Activated B cell treated with CpG ODN at 0.5 μM for 24 hours (primary cell): ENCODE measurements around the gene NUP50. TPM values are rescaled to one million over a fixed set of nuclear protein-coding genes. Genes with fewer than 3 reads are reported as not detected.

ENCODE experiments used
- ATAC-seq: fragments of 200-7000 bp; cut with Tn5 transposase; one replicate; pipeline ENCODE4 v1.10.0; 2021; ENCODE audit warnings: low read depth, mild to moderate bottlenecking, moderate library complexity
- CTCF ChIA-PET: fragments of 350-600 bp; sonication (Branson Sonifier 250); formaldehyde crosslinking; loops from one replicate; lab custom pipeline; 2021; ENCODE audit warnings: antibody characterized with exemption; lab: Charles Lee
- POLR2A ChIA-PET: fragments of 350-600 bp; sonication (Branson Sonifier 250); formaldehyde crosslinking; loops from one replicate; lab custom pipeline; 2021; ENCODE audit warnings: antibody characterized with exemption; lab: Charles Lee
- DNase-seq: peaks from one replicate; pipeline ENCODE4 v3.0.0; 2022
- H3K27ac Mint-ChIP-seq: one replicate; pipeline ENCODE4 v1.8.0; 2020; ENCODE audit warnings: mixed read lengths
- H3K27me3 Mint-ChIP-seq: one replicate; pipeline ENCODE4 v1.8.0; 2021; ENCODE audit warnings: mixed read lengths
- H3K36me3 Mint-ChIP-seq: one replicate; pipeline ENCODE4 v1.8.0; 2021; ENCODE audit warnings: low read depth, mixed read lengths
- H3K4me1 Mint-ChIP-seq: one replicate; pipeline ENCODE4 v1.8.0; 2021; ENCODE audit warnings: mixed read lengths
- H3K4me3 Mint-ChIP-seq: one replicate; pipeline ENCODE4 v1.8.0; 2020; ENCODE audit warnings: mild to moderate bottlenecking, mixed read lengths
- H3K9me3 Mint-ChIP-seq: one replicate; pipeline ENCODE4 v1.8.0; 2020; ENCODE audit warnings: mixed read lengths
- CTCF ChIP-seq: fragments of 200-600 bp; IDR thresholded peaks from one replicate; pipeline ENCODE4 v1.8.0; 2022; ENCODE audit warnings: antibody characterized with exemption, mild to moderate bottlenecking
- intact Hi-C: fragments of 100-400 bp; cut with micrococcal nuclease; formaldehyde crosslinking; loops from one replicate; pipeline ENCODE4 v1.15.1; 2024
- total RNA-seq: library from RNA; stranded (reverse); gene quantifications from 2 replicates; pipeline ENCODE4 v1.2.3, GENCODE V29; 2022

The NUP50 gene
- total RNA-seq, 1 donor from 2014 or later, result 112 TPM

- POLR2A ChIA-PET, result no interaction called here
- intact Hi-C loops, result no loop called here
- Mint-ChIP-seq H3K36me3 (peaks cover 27% of the 10 kb centered on the region), H3K4me1 (peaks cover 16% of the 10 kb centered on the region), H3K4me3 (no peak overlapping the region), H3K27ac (no peak overlapping the region), H3K27me3 (no peaks in the 10 kb centered on the region), H3K9me3 (no peaks in the 10 kb centered on the region)
- no peak for ATAC-seq
- no peak for DNase-seq
- no peak for TF ChIP-seq CTCF
- CTCF ChIA-PET, result no interaction called here
These were observed 5.8 kb upstream of the NUP50 start for GRCh38 chr22:45157907-45158306.

GRCh38 chr22:45159652-45160462 lies 3.9 kb upstream of the NUP50 start:
- H3K4me1 Mint-ChIP-seq, result peaks cover 23% of the 10 kb centered on the region
- ChIA-PET POLR2A (no interaction called here), CTCF (no interaction called here)
- H3K27ac Mint-ChIP-seq, result no peak overlapping the region
- H3K36me3 Mint-ChIP-seq, result peaks cover 34% of the 10 kb centered on the region
- H3K9me3 Mint-ChIP-seq, result no peaks in the 10 kb centered on the region
- H3K27me3 Mint-ChIP-seq, result no peaks in the 10 kb centered on the region
- H3K4me3 Mint-ChIP-seq, result no peak overlapping the region
- no peak for TF ChIP-seq CTCF
- DNase-seq (no peak), ATAC-seq (no peak)
- intact Hi-C loops, result loop anchor here (5.0 to 10.0 kb wide), 3 partner anchors 57 to 275 kb away; partner anchors contain the start of gene FAM118A

GRCh38 chr22:45162531-45162930 lies 1.2 kb upstream of the NUP50 start:
- peaks cover 25% of the 10 kb centered on the region for H3K36me3 Mint-ChIP-seq
- ChIA-PET POLR2A (interaction anchor here (1.0 to 1.6 kb wide), 3 partner anchors 73 to 130 kb away, joined by 4 to 20 read pairs (median 20); no protein-coding TSS in a partner anchor), CTCF (no interaction called here)
- no peak for TF ChIP-seq CTCF
- H3K27ac Mint-ChIP-seq, result peak overlapping the region; percentile 41
- DNase-seq (no peak), ATAC-seq (no peak)
- peaks cover 38% of the 10 kb centered on the region for H3K4me1 Mint-ChIP-seq
- H3K27me3 Mint-ChIP-seq, result no peaks in the 10 kb centered on the region
- peak overlapping the region; percentile 97 for H3K4me3 Mint-ChIP-seq
- no peaks in the 10 kb centered on the region for H3K9me3 Mint-ChIP-seq
- intact Hi-C loops, result loop anchor here (2.0 to 10.0 kb wide), 4 partner anchors 55 to 272 kb away; partner anchors contain the start of genes FAM118A and KIAA0930

GRCh38 chr22:45163099-45163450 lies 650 bp upstream of the NUP50 start:
- no peak for DNase-seq
- Mint-ChIP-seq H3K27ac (peak overlapping the region; percentile 90), H3K4me3 (peak overlapping the region; percentile 97), H3K36me3 (peaks cover 20% of the 10 kb centered on the region), H3K4me1 (peaks cover 38% of the 10 kb centered on the region), H3K9me3 (no peaks in the 10 kb centered on the region), H3K27me3 (no peaks in the 10 kb centered on the region)
- CTCF ChIA-PET, result interaction anchor here (0.9 kb wide), 1 partner anchor 72 kb away, joined by 6 read pairs; no protein-coding TSS in a partner anchor
- intact Hi-C loops, result loop anchor here (1.0 to 10.0 kb wide), 5 partner anchors 54 to 272 kb away; partner anchors contain the start of genes FAM118A and KIAA0930
- ATAC-seq, result peak; percentile 43
- POLR2A ChIA-PET, result interaction anchor here (0.6 to 1.6 kb wide), 7 partner anchors 10 to 891 kb away, joined by 3 to 20 read pairs (median 5); no protein-coding TSS in a partner anchor
- TF ChIP-seq CTCF, result no peak
